GM12891 (cell line): ENCODE results near the gene RSPH4A.

Experiments
- POLR2A ChIP-seq: IDR thresholded peaks from 2 replicates; pipeline ENCODE4 v1.6.1; 2011; ENCODE audit warnings: low read depth, low read length, control low read depth
- POLR2AphosphoS5 ChIP-seq: IDR thresholded peaks from 2 replicates; pipeline ENCODE4 v1.6.1; 2011; ENCODE audit warnings: low read depth, low read length, control low read depth
- POU2F2 ChIP-seq: IDR thresholded peaks from 2 replicates; pipeline ENCODE4 v1.6.1; 2011; ENCODE audit warnings: low read depth, mild to moderate bottlenecking, control low read depth, low read length, moderate library complexity
- SPI1 ChIP-seq: IDR thresholded peaks from 2 replicates; pipeline ENCODE4 v1.6.1; 2011; ENCODE audit warnings: low read depth, low read length, control low read depth
- TAF1 ChIP-seq: IDR thresholded peaks from 2 replicates; pipeline ENCODE4 v1.6.1; 2011; ENCODE audit warnings: low read depth, low read length, control low read depth

- TF ChIP-seq POLR2A: no peak
- TF ChIP-seq POLR2AphosphoS5: no peak
- TF ChIP-seq POU2F2: no peak
- TF ChIP-seq TAF1: no peak
- TF ChIP-seq SPI1: no peak
Observed at GRCh38 chr6:116605935-116606334, 10.3 kb upstream of the RSPH4A start.
